ENCODE measurements around the gene ACSL5. TPM values are rescaled to one million over a fixed set of nuclear protein-coding genes. Genes with fewer than 3 reads are reported as not detected.
"Not testable (repeated sequence)": the region's sequence is repeated elsewhere in the genome, so short reads cannot be mapped to it uniquely, and the experiment has no call there.

The ACSL5 gene
- total RNA-seq, 1 donor from 2014 or later: not detected

- H3K9me3 Mint-ChIP-seq: no peaks in the 10 kb centered on the region
- Histone ChIP-seq H3K4me2 (no peak overlapping the region), H3K27ac (no peak overlapping the region), H3K79me2 (ENCODE audit: low read depth) (no peaks in the 10 kb centered on the region), H3F3A (ENCODE audit: low read depth) (no peaks in the 10 kb centered on the region), H3K4me1 (no peaks in the 10 kb centered on the region), H3K9me3 (ENCODE audit: low read depth) (no peaks in the 10 kb centered on the region), H4K20me1 (ENCODE audit: low read depth) (no peaks in the 10 kb centered on the region), H3K27me3 (no peaks in the 10 kb centered on the region), H2AFZ (replicated peaks) (no peak overlapping the region), H3K9ac (no peak overlapping the region), H3K4me3 (no peak overlapping the region), H3K36me3 (no peaks in the 10 kb centered on the region)
- H3K27ac Mint-ChIP-seq: no peak overlapping the region
- H3K4me1 Mint-ChIP-seq: peaks cover 3% of the 10 kb centered on the region
- no peaks in the 10 kb centered on the region for H3K36me3 Mint-ChIP-seq
- peaks cover 3% of the 10 kb centered on the region for H3K27me3 Mint-ChIP-seq (ENCODE audit: insufficient read depth, low read depth)
- TF ChIP-seq CTCF (IDR thresholded peaks at IDR 0.05): no peak
- TF ChIP-seq EZH2 (IDR thresholded peaks at IDR 0.05): no peak
- TF ChIP-seq EZH2phosphoT487 (IDR thresholded peaks at IDR 0.05): no peak
- H3K4me3 Mint-ChIP-seq: no peak overlapping the region
- DNase-seq (ENCODE audit: low spot score): no peak
These were observed 23.7 kb downstream of the ACSL5 start for GRCh38 chr10:112397592-112397991.

GRCh38 chr10:112402917-112403316 is 29.0 kb downstream of the ACSL5 start:
- Histone ChIP-seq H2AFZ (replicated peaks) (no peak overlapping the region), H3K9me3 (ENCODE audit: low read depth) (no peaks in the 10 kb centered on the region), H3F3A (ENCODE audit: low read depth) (no peaks in the 10 kb centered on the region), H3K9ac (no peak overlapping the region), H3K36me3 (no peaks in the 10 kb centered on the region), H3K27me3 (no peaks in the 10 kb centered on the region), H3K4me3 (no peak overlapping the region), H3K79me2 (ENCODE audit: low read depth) (no peaks in the 10 kb centered on the region), H3K4me2 (no peak overlapping the region), H3K4me1 (no peaks in the 10 kb centered on the region), H3K27ac (no peak overlapping the region), H4K20me1 (ENCODE audit: low read depth) (no peaks in the 10 kb centered on the region)
- no peak overlapping the region for H3K27ac Mint-ChIP-seq
- H3K4me1 Mint-ChIP-seq: no peaks in the 10 kb centered on the region
- no peak overlapping the region for H3K4me3 Mint-ChIP-seq
- no peak for DNase-seq (ENCODE audit: low spot score)
- no peaks in the 10 kb centered on the region for H3K9me3 Mint-ChIP-seq
- H3K27me3 Mint-ChIP-seq (ENCODE audit: insufficient read depth, low read depth): peaks cover 2% of the 10 kb centered on the region
- no peaks in the 10 kb centered on the region for H3K36me3 Mint-ChIP-seq
- TF ChIP-seq CTCF (IDR thresholded peaks at IDR 0.05): no peak
- no peak for TF ChIP-seq EZH2phosphoT487 (IDR thresholded peaks at IDR 0.05)
- no peak for TF ChIP-seq EZH2 (IDR thresholded peaks at IDR 0.05)

- Mint-ChIP-seq H3K4me3 (no peak overlapping the region), H3K36me3 (no peaks in the 10 kb centered on the region), H3K27me3 (ENCODE audit: insufficient read depth, low read depth) (no peaks in the 10 kb centered on the region), H3K27ac (no peak overlapping the region), H3K9me3 (no peaks in the 10 kb centered on the region), H3K4me1 (no peaks in the 10 kb centered on the region)
- H4K20me1 ChIP-seq (ENCODE audit: low read depth): no peaks in the 10 kb centered on the region
- H3K36me3 ChIP-seq: no peaks in the 10 kb centered on the region
- H2AFZ ChIP-seq (replicated peaks): no peak overlapping the region
- no peak overlapping the region for H3K9ac ChIP-seq
- no peak overlapping the region for H3K4me2 ChIP-seq
- H3K27me3 ChIP-seq: no peaks in the 10 kb centered on the region
- no peaks in the 10 kb centered on the region for H3K79me2 ChIP-seq (ENCODE audit: low read depth)
- no peaks in the 10 kb centered on the region for H3K4me1 ChIP-seq
- TF ChIP-seq EZH2 (IDR thresholded peaks at IDR 0.05) (no peak), CTCF (IDR thresholded peaks at IDR 0.05) (no peak), EZH2phosphoT487 (IDR thresholded peaks at IDR 0.05) (no peak)
- no peaks in the 10 kb centered on the region for H3F3A ChIP-seq (ENCODE audit: low read depth)
- H3K9me3 ChIP-seq (ENCODE audit: low read depth): no peaks in the 10 kb centered on the region
- no peak overlapping the region for H3K4me3 ChIP-seq
- no peak for DNase-seq (ENCODE audit: low spot score)
- H3K27ac ChIP-seq: no peak overlapping the region
These were observed 30.7 kb downstream of the ACSL5 start for GRCh38 chr10:112404617-112405016.

GRCh38 chr10:112406806-112407205 is 32.9 kb downstream of the ACSL5 start:
- H3K27me3 Mint-ChIP-seq (ENCODE audit: insufficient read depth, low read depth); H3F3A ChIP-seq (ENCODE audit: low read depth): not testable (repeated sequence)

More at GRCh38 chr10:112406806-112407205, 32.9 kb downstream of the ACSL5 start:
- DNase-seq (ENCODE audit: low spot score); H3K4me1 Mint-ChIP-seq; H3K36me3 ChIP-seq; H3K27ac ChIP-seq; H3K9me3 ChIP-seq (ENCODE audit: low read depth); H2AFZ ChIP-seq (replicated peaks); H3K4me1 ChIP-seq; H3K4me2 ChIP-seq; H3K27me3 ChIP-seq; H3K4me3 Mint-ChIP-seq; H3K9ac ChIP-seq; H3K4me3 ChIP-seq; H4K20me1 ChIP-seq (ENCODE audit: low read depth); H3K36me3 Mint-ChIP-seq; H3K79me2 ChIP-seq (ENCODE audit: low read depth); H3K9me3 Mint-ChIP-seq: not testable (repeated sequence)
- H3K27ac Mint-ChIP-seq: peak overlapping the region; percentile 31

Data from neural progenitor cell (in vitro differentiated cells).